22Rv1 (cell line): Measurements from ENCODE around the gene FCAMR.
"Not testable (repeated sequence)": the region's sequence is repeated elsewhere in the genome, so short reads cannot be mapped to it uniquely, and the experiment has no call there.

Experiments used
- CTCF ChIP-seq: fragments of 450-650 bp; IDR thresholded peaks from 2 replicates; pipeline ENCODE4 v1.5.1; 2017; ENCODE audit warnings: mild to moderate bottlenecking
- ZFX ChIP-seq: fragments of 450-650 bp; IDR thresholded peaks from 2 replicates; pipeline ENCODE4 v1.6.1; 2017; ENCODE audit warnings: antibody characterized with exemption, borderline replicate concordance

GRCh38 chr1:206923961-206924557, 46.2 kb downstream of the FCAMR start:
- TF ChIP-seq CTCF, ZFX: not testable (repeated sequence)
